ENCODE results near the gene MRPS7. TPM values are rescaled to one million over a fixed set of nuclear protein-coding genes. Genes with fewer than 3 reads are reported as not detected.
A peak's percentile ranks its signal among the peaks of the same experiment; 100 is the strongest.
"Not testable (repeated sequence)": the region's sequence is repeated elsewhere in the genome, so short reads cannot be mapped to it uniquely, and the experiment has no call there.

Gene MRPS7
- total and polyA plus RNA-seq, 3 experiments from 2014 or later = 101 to 123 (median 102) TPM

GRCh38 chr17:75244133-75244866 lies 17.4 kb upstream of the MRPS7 start:
- no peak overlapping the region for H3K4me3 Mint-ChIP-seq
- no peaks in the 10 kb centered on the region for H3K9me3 Mint-ChIP-seq
- Histone ChIP-seq H3K9me3 (ENCODE audit: low read length) (no peaks in the 10 kb centered on the region), H3K4me3 (ENCODE audit: low read length) (no peak overlapping the region), H3K27me3 (ENCODE audit: insufficient read depth, low read length, poor library complexity, severe bottlenecking) (no peaks in the 10 kb centered on the region), H3K36me3 (ENCODE audit: insufficient read depth, low read length) (peaks cover 44% of the 10 kb centered on the region), H3K4me1 (ENCODE audit: insufficient read depth, low read length) (peaks cover 29% of the 10 kb centered on the region), H3K27ac (ENCODE audit: low read depth, low read length) (no peak overlapping the region)
- peak overlapping the region; percentile 33 to 98 (median 88) for H3K27ac Mint-ChIP-seq
- CTCF ChIA-PET = interaction anchor here (1.9 kb wide), 1 partner anchor 17 kb away, joined by 8 read pairs; the partner anchor contains the start of genes GGA3 and MRPS7
- H3K27me3 Mint-ChIP-seq = peaks cover 0 to 1% of the 10 kb centered on the region in 2 donors
- POLR2A ChIA-PET = interaction anchor here (0.5 to 1.3 kb wide), 2 partner anchors 26 to 35 kb away, joined by 3 read pairs; no protein-coding TSS in a partner anchor
- DNase-seq = no peak
- peaks cover 26 to 41% (median 29%) of the 10 kb centered on the region in 3 donors for H3K4me1 Mint-ChIP-seq
- H3K36me3 Mint-ChIP-seq = peaks cover 0 to 82% (median 18%) of the 10 kb centered on the region in 3 donors

DNA sequence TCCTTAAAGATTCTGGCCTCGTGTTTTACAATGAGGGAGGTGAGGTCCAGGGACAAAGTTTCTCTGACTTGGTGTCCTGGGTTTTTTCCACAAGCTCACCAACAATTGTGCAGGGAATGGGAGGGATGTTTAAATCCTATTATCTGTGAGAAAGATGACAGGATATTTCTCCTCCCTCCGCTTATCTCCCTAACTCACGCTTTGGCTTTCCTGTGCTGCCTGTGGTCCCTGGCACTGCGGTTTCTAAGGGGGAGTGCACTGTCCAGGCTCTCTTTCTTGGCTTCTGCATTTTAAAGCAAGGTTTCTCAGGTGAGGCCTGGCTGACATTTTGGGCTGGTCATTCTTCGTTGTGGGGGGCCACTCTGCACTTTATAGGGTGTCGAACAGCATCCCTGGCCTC lies 16.7 kb upstream of the MRPS7 start:
- H3K36me3 ChIP-seq (ENCODE audit: insufficient read depth, low read length) = peaks cover 44% of the 10 kb centered on the region

DNA sequence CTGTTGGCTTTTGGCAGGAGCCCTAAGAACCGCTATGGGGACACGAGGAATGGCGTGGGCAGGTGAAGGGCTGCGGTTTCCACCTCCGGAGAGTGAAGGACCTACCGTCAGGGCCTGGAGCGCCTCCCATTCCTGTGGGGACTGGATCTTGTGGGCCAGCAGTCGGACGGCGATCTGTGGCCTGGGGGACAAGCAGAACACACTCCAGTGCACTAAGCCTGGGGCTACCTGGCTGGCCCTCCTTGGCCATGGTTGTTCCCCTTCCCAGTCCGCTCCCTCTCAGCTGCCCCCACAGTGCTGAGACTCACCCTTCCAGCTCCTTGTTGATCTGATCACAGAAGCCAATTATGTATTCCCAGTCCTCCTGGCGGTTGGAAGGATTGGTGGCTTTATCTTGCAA lies 15.3 kb upstream of the MRPS7 start:
- Mint-ChIP-seq H3K4me1 (peaks cover 42 to 50% (median 47%) of the 10 kb centered on the region in 3 donors), H3K27ac (peak overlapping the region in 4 of 8 donors; percentile 4 to 93 (median 75))
- peaks cover 36% of the 10 kb centered on the region for H3K36me3 ChIP-seq (ENCODE audit: insufficient read depth, low read length)

More for the DNA sequence above, 16.7 kb upstream of the MRPS7 start:
- Mint-ChIP-seq H3K27ac (peak overlapping the region in 1 of 8 donors; percentile 93), H3K36me3 (peaks cover 0 to 75% (median 18%) of the 10 kb centered on the region in 3 donors), H3K9me3 (no peaks in the 10 kb centered on the region), H3K4me3 (no peak overlapping the region), H3K4me1 (peaks cover 33 to 48% (median 36%) of the 10 kb centered on the region in 3 donors), H3K27me3 (peaks cover 0 to 1% of the 10 kb centered on the region in 2 donors)
- no peak overlapping the region for H3K4me3 ChIP-seq (ENCODE audit: low read length)
- no peak for DNase-seq
- ChIA-PET POLR2A (interaction anchor here (0.5 to 1.3 kb wide), 2 partner anchors 25 to 36 kb away, joined by 3 read pairs; no protein-coding TSS in a partner anchor), CTCF (interaction anchor here (1.9 kb wide), 1 partner anchor 16 kb away, joined by 8 read pairs; the partner anchor contains the start of genes GGA3 and MRPS7)
- no peak overlapping the region for H3K27ac ChIP-seq (ENCODE audit: low read depth, low read length)
- H3K9me3 ChIP-seq (ENCODE audit: low read length) = no peaks in the 10 kb centered on the region
- H3K27me3 ChIP-seq (ENCODE audit: insufficient read depth, low read length, poor library complexity, severe bottlenecking) = no peaks in the 10 kb centered on the region
- H3K4me1 ChIP-seq (ENCODE audit: insufficient read depth, low read length) = peaks cover 36% of the 10 kb centered on the region

GRCh38 chr17:75249564-75249963 lies 12.1 kb upstream of the MRPS7 start:
- CTCF ChIA-PET = interaction anchor here (1.0 to 1.7 kb wide), 4 partner anchors 9 to 136 kb away, joined by 3 to 6 read pairs (median 4); partner anchors contain the start of genes GGA3, MIF4GD and MRPS7

More for the DNA sequence above, 15.3 kb upstream of the MRPS7 start:
- Mint-ChIP-seq H3K9me3 (no peaks in the 10 kb centered on the region), H3K4me3 (no peak overlapping the region), H3K36me3 (peaks cover 0 to 61% (median 17%) of the 10 kb centered on the region in 3 donors), H3K27me3 (peaks cover 0 to 1% of the 10 kb centered on the region in 2 donors)
- CTCF ChIA-PET = no interaction called here
- POLR2A ChIA-PET = interaction anchor here (1.1 kb wide), 1 partner anchor 27 kb away, joined by 4 read pairs; no protein-coding TSS in a partner anchor
- no peak overlapping the region for H3K4me3 ChIP-seq (ENCODE audit: low read length)
- DNase-seq = no peak
- H3K27me3 ChIP-seq (ENCODE audit: insufficient read depth, low read length, poor library complexity, severe bottlenecking) = no peaks in the 10 kb centered on the region
- peaks cover 33% of the 10 kb centered on the region for H3K4me1 ChIP-seq (ENCODE audit: insufficient read depth, low read length)
- H3K9me3 ChIP-seq (ENCODE audit: low read length) = no peaks in the 10 kb centered on the region
- H3K27ac ChIP-seq (ENCODE audit: low read depth, low read length) = no peak overlapping the region

DNA sequence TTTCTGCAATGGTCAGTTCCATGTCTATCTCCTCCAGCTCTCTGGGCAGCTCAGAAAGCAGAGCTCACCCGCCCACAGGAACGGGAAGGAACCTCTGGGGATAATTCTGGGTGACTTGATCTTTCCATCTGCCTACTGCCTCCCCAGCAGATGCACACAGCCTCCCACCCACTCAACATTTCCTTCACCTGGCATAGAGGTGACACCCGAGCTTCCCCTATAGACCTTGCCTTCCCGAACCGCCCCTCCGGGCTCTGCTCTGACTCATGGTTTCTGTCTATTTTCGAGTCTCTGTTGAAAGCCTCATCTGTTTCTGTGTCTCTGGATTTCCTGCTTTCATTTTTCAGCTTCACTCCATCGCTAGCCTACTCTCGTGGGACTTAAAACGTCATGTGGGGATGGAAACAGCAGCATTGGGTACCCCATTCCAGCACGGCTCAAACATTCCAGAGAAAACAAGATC lies 11.6 kb upstream of the MRPS7 start:
- DNase-seq = peak in 4 of 5 donors; percentile 26 to 71 (median 46)
- peak overlapping the region; percentile 49 for H3K4me3 ChIP-seq (ENCODE audit: low read length)
- POLR2A ChIA-PET = interaction anchor here (0.6 to 2.0 kb wide), 6 partner anchors 9 to 1115 kb away, joined by 3 to 11 read pairs (median 4); partner anchors contain the start of genes MIF4GD and SLC25A19
- Mint-ChIP-seq H3K27ac (peak overlapping the region; percentile 79 to 98 (median 93)), H3K36me3 (peaks cover 0 to 27% (median 4%) of the 10 kb centered on the region in 3 donors), H3K4me3 (peak overlapping the region; percentile 35 to 85 (median 70)), H3K27me3 (peaks cover 0 to 1% of the 10 kb centered on the region in 2 donors), H3K9me3 (no peaks in the 10 kb centered on the region), H3K4me1 (peaks cover 47 to 56% (median 53%) of the 10 kb centered on the region in 3 donors)
- peak overlapping the region; percentile 0 for H3K27ac ChIP-seq (ENCODE audit: low read depth, low read length)
- peaks cover 13% of the 10 kb centered on the region for H3K4me1 ChIP-seq (ENCODE audit: insufficient read depth, low read length)
- CTCF ChIA-PET = interaction anchor here (1.0 to 1.7 kb wide), 3 partner anchors 9 to 21 kb away, joined by 3 to 6 read pairs (median 4); partner anchors contain the start of genes GGA3, MIF4GD and MRPS7
- no peaks in the 10 kb centered on the region for H3K27me3 ChIP-seq (ENCODE audit: insufficient read depth, low read length, poor library complexity, severe bottlenecking)
- H3K9me3 ChIP-seq (ENCODE audit: low read length) = no peaks in the 10 kb centered on the region
- peaks cover 14% of the 10 kb centered on the region for H3K36me3 ChIP-seq (ENCODE audit: insufficient read depth, low read length)

More at GRCh38 chr17:75249564-75249963, 12.1 kb upstream of the MRPS7 start:
- no peaks in the 10 kb centered on the region for H3K9me3 Mint-ChIP-seq
- peak overlapping the region; percentile 79 to 98 (median 93) for H3K27ac Mint-ChIP-seq
- Histone ChIP-seq H3K9me3 (ENCODE audit: low read length) (no peaks in the 10 kb centered on the region), H3K27me3 (ENCODE audit: insufficient read depth, low read length, poor library complexity, severe bottlenecking) (no peaks in the 10 kb centered on the region), H3K4me3 (ENCODE audit: low read length) (no peak overlapping the region), H3K27ac (ENCODE audit: low read depth, low read length) (peak overlapping the region; percentile 0), H3K36me3 (ENCODE audit: insufficient read depth, low read length) (peaks cover 19% of the 10 kb centered on the region), H3K4me1 (ENCODE audit: insufficient read depth, low read length) (peaks cover 13% of the 10 kb centered on the region)
- H3K4me3 Mint-ChIP-seq = peak overlapping the region; percentile 35 to 85 (median 70)
- POLR2A ChIA-PET = interaction anchor here (1.0 to 2.0 kb wide), 2 partner anchors 21 to 40 kb away, joined by 4 to 6 read pairs; partner anchors contain the start of genes MIF4GD and SLC25A19
- peaks cover 44 to 52% (median 49%) of the 10 kb centered on the region in 3 donors for H3K4me1 Mint-ChIP-seq
- H3K36me3 Mint-ChIP-seq = peaks cover 0 to 29% (median 5%) of the 10 kb centered on the region in 3 donors
- H3K27me3 Mint-ChIP-seq = peaks cover 0 to 1% of the 10 kb centered on the region in 2 donors
- no peak for DNase-seq

GRCh38 chr17:75252039-75252816 lies 9.5 kb upstream of the MRPS7 start:
- Mint-ChIP-seq H3K36me3 (peaks cover 0 to 7% (median 0%) of the 10 kb centered on the region in 3 donors), H3K27ac (peak overlapping the region in 7 of 8 donors; percentile 3 to 84 (median 24)), H3K4me1 (peaks cover 64 to 76% (median 75%) of the 10 kb centered on the region in 3 donors), H3K27me3 (peaks cover 0 to 1% of the 10 kb centered on the region in 2 donors), H3K4me3 (no peak overlapping the region), H3K9me3 (no peaks in the 10 kb centered on the region)
- peak in 1 of 5 donors; percentile 6 for DNase-seq
- ChIA-PET POLR2A (interaction anchor here (0.6 kb wide), 1 partner anchor 407 kb away, joined by 3 read pairs; no protein-coding TSS in a partner anchor), CTCF (interaction anchor here (1.1 to 1.4 kb wide), 2 partner anchors 10 to 160 kb away, joined by 3 read pairs; partner anchors contain the start of gene MRPS7)
- no peaks in the 10 kb centered on the region for H3K27me3 ChIP-seq (ENCODE audit: insufficient read depth, low read length, poor library complexity, severe bottlenecking)
- no peak overlapping the region for H3K4me3 ChIP-seq (ENCODE audit: low read length)
- H3K9me3 ChIP-seq (ENCODE audit: low read length) = no peaks in the 10 kb centered on the region
- H3K4me1 ChIP-seq (ENCODE audit: insufficient read depth, low read length) = peaks cover 13% of the 10 kb centered on the region
- no peaks in the 10 kb centered on the region for H3K36me3 ChIP-seq (ENCODE audit: insufficient read depth, low read length)
- no peak overlapping the region for H3K27ac ChIP-seq (ENCODE audit: low read depth, low read length)

GRCh38 chr17:75255954-75256698 lies 5.6 kb upstream of the MRPS7 start:
- H3K27ac Mint-ChIP-seq = peak overlapping the region in 6 of 8 donors; percentile 6 to 78 (median 34)

More at GRCh38 chr17:75255954-75256698, 5.6 kb upstream of the MRPS7 start:
- CTCF ChIA-PET; H3K27ac ChIP-seq (ENCODE audit: low read depth, low read length); DNase-seq; H3K36me3 ChIP-seq (ENCODE audit: insufficient read depth, low read length); H3K4me3 ChIP-seq (ENCODE audit: low read length); H3K27me3 ChIP-seq (ENCODE audit: insufficient read depth, low read length, poor library complexity, severe bottlenecking); H3K4me3 Mint-ChIP-seq; H3K27me3 Mint-ChIP-seq; POLR2A ChIA-PET; H3K9me3 ChIP-seq (ENCODE audit: low read length); H3K9me3 Mint-ChIP-seq: not testable (repeated sequence)
- peaks cover 18% of the 10 kb centered on the region for H3K4me1 ChIP-seq (ENCODE audit: insufficient read depth, low read length)
- Mint-ChIP-seq H3K36me3 (peaks cover 0 to 13% (median 3%) of the 10 kb centered on the region in 3 donors), H3K4me1 (peaks cover 78 to 98% (median 97%) of the 10 kb centered on the region in 3 donors)

Data from CD8-positive, alpha-beta memory T cell (primary cell).